Measurements from ENCODE around the gene DEUP1.
"Not testable (repeated sequence)": the region's sequence is repeated elsewhere in the genome, so short reads cannot be mapped to it uniquely, and the experiment has no call there.

The DEUP1 gene

DNA sequence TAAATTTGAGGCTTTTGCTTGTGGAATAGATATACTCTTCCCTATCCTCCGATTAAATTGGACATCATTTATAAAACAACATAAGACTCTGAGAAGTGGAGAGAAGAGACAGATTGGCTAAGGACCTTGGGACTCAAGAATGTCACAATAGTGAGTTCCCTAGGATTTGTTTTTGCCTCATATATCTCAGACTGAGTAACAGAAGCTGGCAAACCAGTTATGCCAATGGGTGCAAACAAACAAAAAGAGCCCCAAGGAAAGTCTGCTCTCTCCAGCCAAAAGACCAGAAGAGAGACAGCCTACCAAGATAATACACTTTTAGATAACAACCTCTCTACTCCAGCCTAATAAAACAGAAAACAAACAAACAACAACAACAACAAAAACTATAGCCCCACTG lies 28.9 kb downstream of the DEUP1 start:
- DNase-seq, result no peak

GRCh38 chr11:93361435-93361834 lies 30.9 kb downstream of the DEUP1 start:
- no peak for DNase-seq

DNA sequence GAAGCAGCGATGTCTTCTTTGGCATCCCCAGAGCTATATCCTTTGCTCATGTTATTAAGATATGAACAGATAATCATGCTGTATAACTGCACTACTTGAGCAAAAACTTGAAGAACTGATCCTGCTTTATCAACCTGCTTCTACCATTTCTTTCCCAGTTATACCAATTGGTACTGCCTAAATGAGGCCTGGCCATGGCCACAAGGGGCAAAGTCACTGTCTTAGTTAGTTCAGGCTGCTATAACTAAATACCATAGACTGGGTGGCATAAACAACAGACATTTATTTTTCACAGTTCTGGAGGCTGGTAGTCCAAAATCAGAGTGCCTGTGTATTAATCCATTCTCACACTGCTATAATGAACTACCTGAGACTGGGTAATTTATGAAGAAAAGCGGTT lies 37.5 kb downstream of the DEUP1 start:
- no peak for DNase-seq

DNA sequence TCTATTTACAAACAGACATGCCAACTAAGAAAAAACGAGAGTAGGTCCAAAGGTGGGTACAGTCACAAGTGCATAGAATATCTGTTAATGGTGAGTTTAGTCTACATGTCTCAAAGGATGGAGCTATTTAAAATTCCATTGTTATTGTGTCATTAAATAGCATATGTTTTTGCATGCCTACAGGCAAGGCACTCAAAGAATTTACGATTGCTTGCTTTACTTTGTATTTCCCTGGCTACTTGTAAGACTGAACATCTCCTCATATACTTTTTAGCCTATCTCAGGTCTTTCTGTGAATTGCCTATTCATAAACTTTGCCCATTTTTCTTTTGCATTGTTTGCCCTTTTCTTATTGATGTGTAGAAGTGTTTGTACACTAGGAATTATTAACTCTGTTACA lies 39.7 kb downstream of the DEUP1 start:
- peak; percentile 55 for DNase-seq

- no peak for DNase-seq
Observed at GRCh38 chr11:93389737-93390136, 59.2 kb downstream of the DEUP1 start.

DNA sequence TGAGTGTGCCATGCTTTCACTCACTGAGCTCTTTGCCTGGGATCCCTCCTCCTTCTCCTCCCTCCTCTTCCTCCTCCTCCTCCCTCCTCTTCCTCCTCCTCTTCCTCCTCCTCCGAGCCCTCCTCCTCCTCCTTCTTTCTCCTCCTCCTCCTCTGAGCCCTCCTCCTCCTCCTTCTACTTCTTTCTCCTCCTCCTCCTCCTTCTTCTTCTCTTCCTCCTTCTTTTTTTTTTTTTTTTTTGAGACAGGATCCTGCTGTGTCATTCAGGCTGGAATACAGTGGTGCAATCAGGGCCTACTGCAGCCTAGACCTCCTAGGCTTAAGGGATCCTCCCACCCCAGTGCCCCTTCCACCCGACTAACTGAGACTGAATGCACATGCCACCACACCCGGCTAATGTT lies 62.3 kb downstream of the DEUP1 start:
- DNase-seq, result no peak

GRCh38 chr11:93393386-93393785 lies 62.8 kb downstream of the DEUP1 start:
- no peak for DNase-seq

DNA sequence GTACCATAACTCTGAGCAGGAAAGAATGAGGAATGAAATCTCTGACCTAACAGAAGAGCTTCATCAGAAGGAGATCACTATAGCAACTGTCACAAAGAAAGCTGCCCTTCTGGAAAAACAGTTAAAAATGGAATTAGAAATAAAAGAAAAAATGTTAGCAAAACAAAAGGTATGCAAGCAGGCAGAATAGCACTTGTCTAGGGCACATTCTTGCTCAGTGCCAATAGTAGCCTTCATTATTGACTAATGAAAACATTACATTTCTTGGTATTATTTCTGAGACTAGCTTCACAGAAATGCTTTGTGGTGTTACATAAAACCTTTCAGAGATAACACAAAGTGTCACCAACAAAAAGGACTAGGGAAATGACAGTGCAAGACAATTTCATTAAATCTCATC lies 63.9 kb downstream of the DEUP1 start:
- DNase-seq, result no peak

DNA sequence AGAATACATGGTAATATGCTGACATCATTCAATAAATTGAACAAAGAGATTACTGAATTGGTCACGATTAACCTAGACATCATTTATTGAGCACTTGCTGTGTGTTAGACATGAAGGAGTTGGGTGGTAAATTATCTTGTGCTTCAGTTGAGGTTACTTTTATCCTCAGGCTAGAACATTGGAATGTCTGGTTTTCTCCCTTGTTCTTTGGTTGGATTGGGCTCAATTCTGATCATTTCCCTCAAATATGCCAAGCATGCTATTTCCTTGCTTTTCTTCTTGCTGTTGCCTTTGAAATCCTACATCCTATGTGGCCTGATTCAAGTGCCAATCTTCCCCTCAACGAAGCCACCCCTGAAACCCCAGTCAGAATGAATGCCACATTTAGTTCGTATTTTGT lies 65.8 kb downstream of the DEUP1 start:
- peak; percentile 32 for DNase-seq

GRCh38 chr11:93403930-93404329 lies 73.4 kb downstream of the DEUP1 start:
- DNase-seq, result no peak

DNA sequence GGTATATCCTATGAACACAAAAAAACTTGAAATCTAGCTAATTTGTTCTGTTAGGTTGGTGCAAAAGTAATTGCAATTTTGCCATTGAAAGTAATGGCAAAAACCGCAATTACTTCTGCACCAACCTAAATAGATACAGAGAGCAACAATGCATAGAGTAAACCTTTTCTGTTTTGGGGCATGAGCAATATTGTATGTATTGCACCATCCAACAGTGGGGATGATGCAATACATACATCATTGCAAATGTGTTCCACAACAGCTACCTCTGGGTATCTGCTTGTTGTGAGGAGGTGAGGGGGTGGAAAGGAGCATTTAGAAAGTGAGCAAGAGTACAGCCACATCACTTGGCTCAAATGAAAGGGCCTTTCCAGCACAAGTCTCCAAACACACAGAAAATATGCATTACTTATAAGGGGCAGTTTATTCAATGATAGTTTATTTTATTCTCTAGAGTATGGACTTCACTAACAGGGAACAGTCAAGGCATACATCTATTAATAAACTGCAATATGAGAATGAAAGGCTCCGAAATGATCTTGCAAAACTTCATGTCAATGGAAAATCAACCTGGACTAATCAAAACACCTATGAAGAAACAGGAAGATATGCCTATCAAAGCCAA lies 77.3 kb downstream of the DEUP1 start:
- DNase-seq, result no peak

DNA sequence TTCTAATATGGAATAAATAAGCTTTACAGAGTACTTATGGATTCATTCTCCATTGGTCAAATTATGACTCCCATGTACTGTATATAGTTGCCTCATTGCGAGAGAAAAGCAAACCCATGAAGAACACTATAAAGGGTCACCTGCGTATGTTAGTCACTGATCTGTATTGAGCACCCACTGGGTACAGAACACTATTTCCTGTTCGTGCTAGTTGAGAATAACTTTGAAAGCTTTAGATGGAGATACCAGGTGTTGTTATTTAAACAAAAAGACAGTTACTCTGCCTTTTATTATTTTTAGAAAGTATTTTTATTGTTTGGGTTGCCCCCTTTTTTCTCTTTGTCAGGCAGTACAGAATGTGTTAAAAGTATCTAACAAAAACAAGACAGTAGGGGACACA lies 79.9 kb downstream of the DEUP1 start:
- DNase-seq, result no peak

DNA sequence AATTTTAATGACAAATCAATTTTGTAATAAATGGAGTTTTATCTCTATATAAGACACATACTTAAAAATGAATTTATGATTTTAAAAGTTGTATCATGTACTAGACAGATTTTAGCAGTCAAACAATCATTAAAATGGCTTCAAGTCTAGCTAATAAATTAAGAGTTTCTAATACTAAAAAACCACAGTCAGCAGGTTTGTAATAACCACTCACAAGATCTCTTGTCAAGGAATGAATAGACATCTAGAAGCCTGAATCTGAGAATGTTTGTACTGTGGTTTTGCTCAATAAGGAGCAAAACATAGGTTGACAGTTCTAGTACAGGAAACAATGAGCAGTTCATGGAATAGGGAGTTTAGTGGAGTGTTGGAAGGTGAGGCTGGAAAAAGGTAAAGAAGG lies 81.2 kb downstream of the DEUP1 start:
- no peak for DNase-seq

DNA sequence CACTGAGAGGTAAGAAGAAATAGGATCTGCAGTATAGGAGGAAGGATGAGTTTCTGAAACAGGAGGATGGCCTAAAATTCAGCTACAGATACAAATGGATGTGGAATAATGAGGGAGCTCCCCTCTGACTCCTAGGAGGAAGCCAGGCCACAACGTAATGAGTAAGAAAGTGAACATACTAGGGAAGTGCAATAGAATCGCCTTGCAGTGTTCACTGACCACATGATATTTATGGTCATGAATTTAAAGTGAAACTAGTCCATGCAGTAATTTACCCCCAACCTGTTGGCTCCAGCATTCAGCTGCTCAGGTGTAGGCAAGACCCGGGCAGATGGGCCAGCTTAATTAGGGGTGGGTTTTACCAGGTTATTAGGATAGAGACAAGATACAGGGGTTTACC lies 101.7 kb downstream of the DEUP1 start:
- no peak for DNase-seq

DNA sequence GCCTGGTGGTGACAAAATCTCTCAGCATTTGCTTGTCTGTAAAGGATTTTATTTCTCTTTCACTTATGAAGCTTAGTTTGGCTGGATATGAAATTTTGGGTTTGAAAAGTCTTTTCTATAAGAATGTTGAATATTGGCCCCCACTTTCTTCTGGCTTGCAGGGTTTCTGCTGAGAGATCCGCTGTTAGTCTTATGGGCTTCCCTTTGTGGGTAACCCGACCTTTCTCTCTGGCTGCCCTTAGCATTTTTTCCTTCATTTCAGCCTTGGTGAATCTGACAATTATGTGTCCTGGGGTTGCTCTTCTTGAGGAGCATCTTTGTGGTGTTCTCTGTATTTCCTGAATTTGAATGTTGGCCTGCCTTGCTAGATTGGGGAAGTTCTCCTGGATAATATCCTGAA lies 112.7 kb downstream of the DEUP1 start:
- not testable (repeated sequence) for DNase-seq

DNA sequence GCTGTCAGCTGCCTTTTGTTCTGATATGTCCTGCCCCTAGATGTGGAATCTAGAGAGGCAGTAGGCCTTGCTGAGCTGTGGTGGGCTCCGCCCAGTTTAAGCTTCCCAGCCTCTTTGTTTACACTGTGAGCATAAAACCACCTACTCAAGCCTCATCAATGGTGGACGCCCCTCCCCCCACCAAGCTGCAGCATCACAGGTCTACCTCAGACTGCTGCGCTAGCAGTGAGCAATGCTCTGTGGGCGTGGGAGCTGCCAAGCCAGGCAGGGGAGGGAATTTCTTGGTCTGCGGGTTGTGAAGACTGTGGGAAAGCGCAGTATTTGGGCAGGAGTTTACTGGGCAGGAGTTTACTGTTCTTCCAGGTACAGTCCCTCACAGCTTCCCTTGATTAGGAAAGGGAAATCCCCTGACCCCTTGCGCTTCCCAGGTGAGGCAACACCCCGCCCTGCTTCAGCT lies 114.1 kb downstream of the DEUP1 start:
- DNase-seq, result no peak

GRCh38 chr11:93458286-93458685 lies 127.7 kb downstream of the DEUP1 start:
- DNase-seq, result no peak

GRCh38 chr11:93463666-93464065 lies 133.1 kb downstream of the DEUP1 start:
- DNase-seq, result not testable (repeated sequence)

DNA sequence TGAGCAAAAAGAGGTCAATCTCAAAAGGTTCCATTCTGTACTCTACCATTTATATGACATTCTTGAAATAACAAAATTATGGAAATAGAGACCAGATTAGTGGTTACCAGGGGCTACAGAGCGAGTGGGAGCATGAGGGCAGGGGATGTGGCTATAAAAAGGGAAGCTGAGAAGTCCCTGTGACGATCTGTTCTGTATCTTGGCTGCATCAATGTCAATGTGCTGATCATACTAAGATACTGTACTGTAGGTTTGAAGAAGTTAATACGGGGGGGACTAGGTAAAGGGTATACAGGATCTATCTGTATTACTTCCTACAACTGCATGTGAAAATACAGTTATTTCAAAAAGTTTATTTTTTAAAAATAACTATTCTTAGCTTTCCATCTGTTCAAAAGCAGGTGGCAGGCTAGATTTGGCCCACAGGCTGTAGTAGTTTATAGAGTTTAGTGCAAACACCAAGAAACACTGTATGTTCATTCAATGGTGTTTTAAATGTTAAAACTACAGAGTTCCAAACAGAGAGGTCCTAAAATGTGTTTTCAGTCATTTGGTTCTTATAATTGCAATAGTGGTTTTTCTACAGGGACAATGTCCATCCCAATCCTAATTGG lies 134.5 kb downstream of the DEUP1 start:
- no peak for DNase-seq

- no peak for DNase-seq
Observed at GRCh38 chr11:93467054-93467453, 136.5 kb downstream of the DEUP1 start.

- DNase-seq, result no peak
Observed at GRCh38 chr11:93468290-93468689, 137.7 kb downstream of the DEUP1 start.

- DNase-seq, result no peak
Observed at GRCh38 chr11:93474123-93474522, 143.6 kb downstream of the DEUP1 start.

DNA sequence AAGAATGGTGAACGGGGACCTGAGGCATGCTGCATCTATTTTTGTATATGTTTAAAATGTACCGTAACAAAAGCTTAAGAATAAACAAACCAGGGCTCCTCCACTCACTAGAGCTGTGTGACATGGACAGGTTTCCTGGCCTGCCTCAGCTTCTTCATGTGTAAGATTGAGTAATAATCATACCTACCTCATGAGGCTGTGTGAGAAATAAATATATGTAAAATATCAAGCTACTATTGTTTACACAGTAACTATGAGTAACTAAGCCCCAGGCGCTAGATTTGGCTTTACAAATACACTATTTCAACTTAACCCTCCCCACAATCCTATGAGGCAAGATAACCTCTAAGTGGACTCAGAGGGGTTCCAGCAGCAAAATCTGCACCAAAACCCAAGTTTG lies 146.3 kb downstream of the DEUP1 start:
- peak; percentile 14 for DNase-seq

DNA sequence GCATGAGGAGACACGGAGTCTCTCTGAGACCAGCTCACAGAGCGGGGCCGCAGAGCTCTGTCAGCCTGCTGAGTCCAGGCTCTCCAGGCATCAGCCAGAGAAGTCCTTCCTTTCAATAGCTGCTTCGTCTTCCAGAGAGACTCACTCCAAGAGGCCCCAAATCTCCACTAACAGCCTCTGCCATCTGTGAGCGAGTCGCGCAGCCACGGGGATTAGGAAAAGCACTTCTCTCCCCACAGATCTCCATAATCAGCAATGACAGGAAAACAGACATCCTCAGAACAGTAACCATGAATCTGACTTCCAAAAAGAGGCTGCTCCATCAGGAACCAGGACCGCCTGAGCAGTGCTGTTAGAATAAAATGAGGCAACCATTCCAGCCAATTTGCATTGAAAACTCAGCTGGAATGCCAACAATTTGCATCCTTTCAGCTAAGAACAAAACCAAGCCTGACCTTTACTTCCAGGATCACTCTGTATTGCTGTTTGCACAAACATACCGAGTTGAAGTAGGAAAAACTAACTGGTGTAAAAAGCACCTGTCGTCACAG lies 147.2 kb downstream of the DEUP1 start:
- DNase-seq, result no peak

DNA sequence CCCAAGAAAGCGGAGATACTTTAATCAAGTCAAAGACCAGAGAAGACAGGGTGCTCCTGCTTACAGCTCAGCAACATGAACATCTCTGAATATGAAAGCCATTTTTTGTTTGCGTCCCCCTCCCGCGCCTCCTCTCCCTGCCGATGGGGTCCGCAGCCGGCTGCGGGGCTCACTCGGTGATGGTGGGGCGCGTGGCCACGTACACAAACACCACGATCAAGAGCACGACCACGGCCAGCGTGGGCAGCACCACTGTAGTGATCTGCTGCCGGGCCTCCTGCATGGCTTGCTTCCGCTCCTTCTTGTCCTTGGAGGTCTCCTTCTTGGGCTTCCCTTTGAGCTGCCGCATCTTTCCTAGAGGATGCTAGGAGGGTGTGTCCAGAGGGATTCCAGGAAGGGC lies 148.3 kb downstream of the DEUP1 start:
- DNase-seq, result no peak

Measured in fibroblast of skin of right biceps (primary cell).